HG02973 (cell line): ENCODE data around the gene CD300LG.
"Not testable (repeated sequence)": the region's sequence is repeated elsewhere in the genome, so short reads cannot be mapped to it uniquely, and the experiment has no call there.

Experiments
- ATAC-seq: cut with Tn5 transposase; IDR thresholded peaks from one replicate; pipeline ENCODE4 v1.9.1; 2021; ENCODE audit warnings: moderate library complexity; ENCODE audit not compliant: unreplicated experiment

The CD300LG gene

GRCh38 chr17:43823350-43824084 is 23.5 kb upstream of the CD300LG start:
- no peak for ATAC-seq

- no peak for ATAC-seq
Observed at GRCh38 chr17:43825567-43825966, 21.4 kb upstream of the CD300LG start.

- ATAC-seq, result no peak
Observed at GRCh38 chr17:43826206-43826605, 20.8 kb upstream of the CD300LG start.

DNA sequence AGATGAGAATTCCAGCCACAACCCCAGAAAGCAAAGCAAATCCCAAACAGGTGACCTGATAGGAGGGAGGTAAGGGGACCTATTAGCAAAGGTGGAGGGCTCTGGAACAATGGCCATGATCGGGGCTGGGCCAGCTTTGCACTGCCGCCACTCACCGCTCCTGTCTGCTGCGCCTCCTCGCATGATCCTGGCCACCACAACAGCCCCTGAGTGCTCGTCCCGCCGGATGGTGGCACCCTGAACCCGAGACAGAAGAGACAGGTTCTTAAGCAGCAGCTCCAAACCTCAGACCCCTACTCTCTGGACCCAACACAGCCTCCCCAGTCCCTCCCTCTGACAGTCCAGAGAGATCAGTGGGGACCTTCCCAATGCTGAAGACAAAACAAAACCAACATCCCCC is 19.4 kb upstream of the CD300LG start:
- no peak for ATAC-seq

- ATAC-seq, result no peak
Observed at GRCh38 chr17:43829738-43830137, 17.2 kb upstream of the CD300LG start.

DNA sequence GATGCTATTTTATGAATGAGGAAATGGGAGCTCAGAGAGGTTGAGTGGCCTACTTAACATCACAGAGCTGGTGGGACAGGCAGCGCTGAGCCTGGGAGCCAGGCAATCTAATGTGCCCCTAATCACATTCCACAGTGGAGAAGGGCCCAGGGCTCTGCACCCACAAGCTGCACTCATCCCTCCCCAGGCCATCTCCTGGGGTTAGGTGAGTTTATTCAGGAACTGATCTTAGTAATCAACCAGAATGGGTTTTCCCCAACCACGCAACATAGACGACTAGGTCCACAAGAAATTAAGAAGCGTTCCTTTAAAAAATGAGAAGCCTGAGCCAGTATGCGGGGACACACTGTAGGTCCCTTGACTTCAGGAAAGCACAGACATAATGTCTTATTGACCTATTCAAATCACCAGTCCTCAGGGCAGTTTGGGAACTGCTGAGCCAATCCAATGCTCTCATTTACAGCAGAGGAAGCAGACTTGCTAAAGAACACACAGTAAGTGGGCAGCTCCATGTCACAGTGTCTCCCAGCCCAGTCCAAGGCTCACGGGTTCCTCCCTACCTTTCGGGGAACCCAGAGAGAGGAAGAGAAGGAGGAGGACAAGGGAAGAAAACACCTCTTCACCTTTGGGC is 16.4 kb upstream of the CD300LG start:
- no peak for ATAC-seq

DNA sequence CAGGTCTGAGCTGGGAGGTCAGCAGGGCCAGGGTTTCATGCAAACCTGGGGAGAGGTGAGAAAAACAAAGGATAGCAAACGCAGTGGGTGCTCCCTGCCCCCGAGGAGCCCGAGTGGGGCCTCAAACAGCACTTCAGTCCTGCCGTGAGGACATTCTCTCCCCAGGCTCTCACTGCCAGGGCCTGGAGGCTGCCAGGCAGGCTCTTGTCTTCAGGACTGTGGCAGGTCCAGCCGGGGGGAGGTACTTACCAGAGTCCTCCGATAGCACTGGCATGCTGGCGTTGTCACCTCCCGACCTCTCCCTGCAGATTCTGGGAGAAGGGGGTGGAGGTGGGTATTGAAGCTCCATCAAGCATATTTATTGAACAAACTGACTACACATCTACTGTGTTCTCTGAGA is 15.3 kb upstream of the CD300LG start:
- no peak for ATAC-seq

- no peak for ATAC-seq
Observed at GRCh38 chr17:43832168-43832975, 14.6 kb upstream of the CD300LG start.

- ATAC-seq, result no peak
Observed at GRCh38 chr17:43832976-43833829, 13.8 kb upstream of the CD300LG start, which contains the start of gene MPP3. TSS of gene MPP3 (minus strand) at chr17:43833146. CDS start at chr17:43831906, 1,240 bp downstream.

DNA sequence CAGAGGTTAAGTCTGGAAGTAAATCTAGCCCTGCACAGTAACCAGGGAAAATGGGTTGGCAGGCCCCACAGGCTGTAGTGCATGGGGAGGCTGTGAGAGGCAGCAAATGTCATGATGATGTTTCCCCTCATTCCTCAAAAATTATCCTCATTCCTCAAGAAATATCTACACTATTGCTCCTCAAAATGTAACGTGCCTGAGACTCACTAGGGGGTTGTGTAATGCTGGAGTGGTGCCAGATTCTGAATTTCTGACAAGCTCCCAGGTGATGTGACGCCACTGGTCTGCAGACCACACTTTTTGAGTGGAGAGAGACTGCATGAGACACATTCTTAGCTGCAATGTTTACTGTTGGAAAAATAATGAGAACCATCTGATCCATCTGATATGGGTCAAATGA is 12.9 kb upstream of the CD300LG start:
- ATAC-seq, result no peak

GRCh38 chr17:43839670-43840108 is 7.3 kb upstream of the CD300LG start:
- no peak for ATAC-seq

DNA sequence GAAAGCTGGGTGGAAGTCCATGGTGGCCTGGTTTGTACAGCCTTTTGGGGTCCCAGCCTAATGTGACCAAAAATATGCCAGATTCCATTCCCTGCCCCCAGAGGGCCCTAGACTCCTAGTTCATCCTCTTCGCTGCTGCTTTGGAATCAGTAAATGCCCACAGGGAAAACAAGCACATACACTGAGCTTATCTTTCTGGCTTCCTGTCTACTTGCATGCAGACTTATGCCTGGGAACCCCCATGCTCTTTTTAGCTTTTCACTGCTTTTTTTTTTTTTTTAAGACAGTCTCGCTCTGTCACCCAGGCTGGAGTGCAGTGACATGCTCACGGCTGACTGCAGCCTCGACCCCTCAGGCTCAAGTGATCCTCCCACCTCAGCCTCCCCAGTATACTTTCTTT is 6.2 kb upstream of the CD300LG start:
- no peak for ATAC-seq

- ATAC-seq, result no peak
Observed at GRCh38 chr17:43841282-43841681, 5.7 kb upstream of the CD300LG start.

DNA sequence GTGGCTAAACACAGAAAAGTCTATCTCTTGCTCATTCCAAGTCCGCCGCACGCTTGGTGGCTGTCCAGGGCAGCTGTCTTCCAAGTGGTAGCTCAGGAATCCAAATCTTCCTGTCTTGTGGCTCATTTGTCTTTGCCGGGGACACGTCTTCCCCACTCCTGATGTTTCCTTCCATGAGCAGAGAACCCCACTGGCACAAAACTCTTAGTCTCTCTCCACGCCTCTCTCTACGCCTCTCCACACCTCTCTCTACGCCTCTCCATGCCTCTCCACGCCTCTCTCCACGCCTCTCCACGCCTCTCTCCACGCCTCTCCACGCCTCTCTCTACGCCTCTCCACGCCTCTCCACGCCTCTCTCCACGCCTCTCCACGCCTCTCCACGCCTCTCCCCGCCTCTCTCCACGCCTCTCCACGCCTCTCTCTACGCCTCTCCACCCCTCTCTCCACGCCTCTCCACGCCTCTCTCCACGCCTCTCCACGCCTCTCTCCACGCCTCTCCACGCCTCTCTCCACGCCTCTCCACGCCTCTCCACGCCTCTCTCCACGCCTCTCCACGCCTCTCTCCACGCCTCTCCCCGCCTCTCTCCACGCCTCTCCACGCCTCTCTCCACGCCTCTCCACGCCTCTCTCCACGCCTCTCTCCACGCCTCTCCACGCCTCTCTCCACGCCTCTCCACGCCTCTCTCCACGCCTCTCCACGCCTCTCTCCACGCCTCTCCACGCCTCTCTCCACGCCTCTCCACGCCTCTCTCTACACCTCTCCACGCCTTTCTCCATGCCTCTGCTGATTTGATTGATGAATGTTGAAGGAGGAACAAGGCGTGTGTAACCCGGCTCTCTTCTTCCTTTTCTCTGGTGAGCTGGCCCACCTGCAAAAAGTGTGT is 4.6 kb upstream of the CD300LG start:
- not testable (repeated sequence) for ATAC-seq

GRCh38 chr17:43842975-43843325 is 4.0 kb upstream of the CD300LG start:
- no peak for ATAC-seq

DNA sequence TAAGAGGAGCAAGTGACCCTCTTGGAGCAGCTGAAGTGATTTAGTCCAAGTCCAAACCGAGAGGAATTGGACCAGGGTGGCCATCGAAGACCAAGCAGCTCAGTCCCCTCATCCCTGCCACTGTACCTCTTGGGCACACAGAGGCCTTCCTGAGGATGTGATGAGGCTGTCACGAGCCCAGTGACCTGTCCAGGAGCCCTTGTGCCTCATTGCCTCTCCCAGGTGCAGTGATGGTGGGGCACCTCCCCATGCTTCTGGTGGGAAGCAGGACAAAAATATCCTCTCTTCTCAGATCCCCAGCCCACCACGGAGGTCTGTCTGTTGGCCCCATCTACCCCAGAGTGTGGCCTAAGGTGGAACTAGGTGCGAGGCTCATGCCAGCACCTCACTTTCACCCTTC is 2.7 kb upstream of the CD300LG start:
- ATAC-seq, result no peak

DNA sequence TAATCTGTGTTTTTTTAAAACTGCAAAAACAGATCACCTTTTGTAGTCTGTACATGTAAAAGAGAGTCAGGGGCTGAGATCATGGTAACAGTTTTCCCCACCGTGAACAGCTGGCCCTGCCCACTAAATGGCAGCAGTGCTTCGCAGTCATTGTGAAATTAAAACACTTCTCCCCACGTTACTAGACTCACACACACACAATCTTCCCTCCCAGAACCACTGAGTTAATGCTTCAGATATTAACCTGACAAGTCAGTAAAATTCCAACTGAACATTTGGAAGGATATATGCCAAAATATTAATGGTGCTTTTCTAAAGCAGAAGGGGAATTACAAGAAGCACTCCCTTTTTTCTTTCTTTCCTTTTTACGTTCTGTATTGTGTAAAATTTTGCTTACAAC is 1.2 kb upstream of the CD300LG start:
- no peak for ATAC-seq

DNA sequence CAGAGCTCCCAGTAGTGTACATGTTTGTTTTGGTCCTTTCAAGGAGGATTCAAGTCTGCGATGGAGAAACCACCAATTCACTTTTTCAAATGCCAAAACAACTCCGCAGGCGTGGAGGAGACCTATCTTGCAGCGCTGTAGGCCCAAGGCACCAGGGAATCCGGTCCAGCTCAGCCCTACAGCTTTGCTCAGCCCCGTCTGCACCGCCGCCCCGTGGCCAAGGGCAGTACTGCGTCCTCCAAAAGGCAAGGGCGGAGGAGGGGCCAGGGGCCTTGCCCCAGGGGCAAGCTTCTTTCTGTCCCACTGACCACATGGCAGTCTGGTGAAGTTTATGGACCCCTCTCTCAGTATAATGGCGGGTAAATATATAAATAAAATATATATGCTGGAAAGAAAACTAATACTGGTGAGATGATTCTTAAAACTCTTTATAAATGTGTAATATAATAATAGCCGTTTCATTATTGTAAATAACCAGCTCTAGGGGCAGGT is 709 bp upstream of the CD300LG start:
- no peak for ATAC-seq

GRCh38 chr17:43848601-43849000 is 1.6 kb downstream of the CD300LG start:
- no peak for ATAC-seq

- no peak for ATAC-seq
Observed at GRCh38 chr17:43849116-43849515, 2.1 kb downstream of the CD300LG start.
